Stimulated activated naive CD8-positive, alpha-beta T cell treated with anti-CD3 and anti-CD28 coated beads, Interleukin-15, amount 100 ng/mL, for 72 hours (primary cell): Measurements from ENCODE around the gene AJM1.
"Not testable (repeated sequence)": the region's sequence is repeated elsewhere in the genome, so short reads cannot be mapped to it uniquely, and the experiment has no call there.

Experiments used
- ATAC-seq: fragments of 150-1000 bp; cut with Tn5 transposase; 2 replicates; pipeline ENCODE4 v1.10.0; 2021; ENCODE audit warnings: mild to moderate bottlenecking, moderate library complexity
- DNase-seq, 2 donors: peaks; one replicate each; pipeline ENCODE4 v3.0.0; 2021 to 2022
- H3K27ac Mint-ChIP-seq, 2 donors: one replicate each; pipeline ENCODE4 v1.8.0; 2022; ENCODE audit warnings: mild to moderate bottlenecking in 2 of 2, mixed read lengths in 2 of 2, moderate library complexity in 2 of 2
- H3K27me3 Mint-ChIP-seq: one replicate; pipeline ENCODE4 v1.8.0; 2022; ENCODE audit warnings: mixed read lengths
- H3K4me1 Mint-ChIP-seq: one replicate; pipeline ENCODE4 v1.8.0; 2022; ENCODE audit warnings: mild to moderate bottlenecking, mixed read lengths
- H3K4me3 Mint-ChIP-seq, 2 donors: one replicate each; pipeline ENCODE4 v1.8.0; 2022; ENCODE audit warnings: mild to moderate bottlenecking in 2 of 2, mixed read lengths in 2 of 2, moderate library complexity in 1 of 2
- H3K9me3 Mint-ChIP-seq, 2 donors: one replicate each; pipeline ENCODE4 v1.8.0; 2022; ENCODE audit warnings: mixed read lengths in 2 of 2

The AJM1 gene

DNA sequence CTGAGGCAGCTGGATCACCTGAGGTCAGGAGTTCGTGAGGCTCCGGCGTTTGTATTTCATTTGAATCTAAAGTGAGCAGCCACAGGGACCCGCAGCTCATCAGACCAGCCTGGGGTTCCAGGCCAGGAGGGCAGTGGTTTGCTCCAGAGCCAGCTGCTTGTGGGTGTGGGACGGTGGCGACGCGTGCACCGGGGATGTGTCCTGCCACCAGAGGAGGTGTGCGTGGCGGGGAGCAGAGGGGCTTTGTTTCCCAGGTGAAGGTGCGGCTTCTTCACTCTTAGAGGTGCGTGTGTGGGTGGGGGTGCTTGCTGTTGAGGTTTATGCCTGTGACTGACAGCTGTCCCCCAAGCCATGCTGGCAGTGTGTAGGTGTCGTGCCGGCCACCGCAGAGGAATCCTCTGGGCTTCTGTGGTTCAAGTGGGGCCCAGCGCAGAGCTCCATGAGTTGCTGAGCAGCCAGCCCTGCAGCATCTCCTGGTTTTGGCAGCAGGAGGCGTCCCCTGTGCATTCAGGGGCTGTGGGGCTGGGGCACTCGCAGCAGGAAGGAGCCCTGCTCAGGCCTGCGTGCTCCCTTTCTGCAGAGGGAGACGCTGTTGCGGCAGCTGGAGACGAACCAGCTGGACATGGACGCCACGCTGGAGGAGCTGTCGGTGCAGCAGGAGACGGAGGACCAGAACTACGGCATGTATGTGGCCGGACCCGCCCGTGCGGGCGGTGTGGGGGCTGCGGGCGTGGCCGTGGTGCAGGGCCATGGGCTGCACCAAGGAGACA lies 6.9 kb upstream of the AJM1 start:
- H3K4me3 Mint-ChIP-seq: no peak overlapping the region
- no peaks in the 10 kb centered on the region for H3K9me3 Mint-ChIP-seq
- ATAC-seq (no peak), DNase-seq (no peak)
- no peaks in the 10 kb centered on the region for H3K4me1 Mint-ChIP-seq
- no peaks in the 10 kb centered on the region for H3K27me3 Mint-ChIP-seq
- peak overlapping the region in 1 of 2 donors; percentile 48 for H3K27ac Mint-ChIP-seq

- H3K4me3 Mint-ChIP-seq: no peak overlapping the region
- H3K27ac Mint-ChIP-seq: peak overlapping the region in 1 of 2 donors; percentile 67
- peaks cover 7% of the 10 kb centered on the region for H3K4me1 Mint-ChIP-seq
- no peaks in the 10 kb centered on the region for H3K9me3 Mint-ChIP-seq
- DNase-seq: no peak
- no peak for ATAC-seq
- no peaks in the 10 kb centered on the region for H3K27me3 Mint-ChIP-seq
Observed at GRCh38 chr9:136835932-136836904, 6.1 kb upstream of the AJM1 start.

DNA sequence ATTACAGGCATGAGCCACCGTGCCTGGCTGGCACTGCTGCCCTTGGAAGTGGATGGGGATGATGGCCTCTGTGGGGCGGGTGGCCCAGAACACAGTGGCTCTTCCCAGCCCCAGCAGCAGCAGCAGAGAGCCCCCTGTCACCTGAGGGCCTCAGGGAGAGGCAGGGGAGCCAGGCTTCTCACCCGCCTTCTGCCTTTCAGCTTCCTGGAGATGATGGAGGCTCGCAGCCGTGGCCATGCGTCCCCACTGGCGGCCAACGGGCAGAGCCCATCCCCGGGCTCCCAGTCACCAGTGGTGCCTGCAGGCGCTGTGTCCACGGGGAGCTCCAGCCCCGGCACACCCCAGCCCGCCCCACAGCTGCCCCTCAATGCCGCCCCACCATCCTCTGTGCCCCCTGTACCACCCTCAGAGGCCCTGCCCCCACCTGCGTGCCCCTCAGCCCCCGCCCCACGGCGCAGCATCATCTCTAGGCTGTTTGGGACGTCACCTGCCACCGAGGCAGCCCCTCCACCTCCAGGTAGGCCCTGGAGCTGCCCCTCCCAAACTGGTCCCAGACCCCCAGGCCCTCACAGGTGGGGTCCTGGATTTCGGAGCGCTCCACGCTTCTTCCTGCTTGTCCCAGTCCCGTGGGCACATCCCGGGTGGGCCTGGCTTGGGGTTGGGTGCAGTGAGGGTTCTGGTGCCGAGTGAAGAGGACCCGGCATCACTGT lies 5.0 kb upstream of the AJM1 start:
- H3K4me3 Mint-ChIP-seq: no peak overlapping the region
- no peak overlapping the region for H3K27ac Mint-ChIP-seq
- H3K9me3 Mint-ChIP-seq: no peaks in the 10 kb centered on the region
- H3K4me1 Mint-ChIP-seq: peaks cover 18% of the 10 kb centered on the region
- no peaks in the 10 kb centered on the region for H3K27me3 Mint-ChIP-seq
- DNase-seq (no peak), ATAC-seq (no peak)

DNA sequence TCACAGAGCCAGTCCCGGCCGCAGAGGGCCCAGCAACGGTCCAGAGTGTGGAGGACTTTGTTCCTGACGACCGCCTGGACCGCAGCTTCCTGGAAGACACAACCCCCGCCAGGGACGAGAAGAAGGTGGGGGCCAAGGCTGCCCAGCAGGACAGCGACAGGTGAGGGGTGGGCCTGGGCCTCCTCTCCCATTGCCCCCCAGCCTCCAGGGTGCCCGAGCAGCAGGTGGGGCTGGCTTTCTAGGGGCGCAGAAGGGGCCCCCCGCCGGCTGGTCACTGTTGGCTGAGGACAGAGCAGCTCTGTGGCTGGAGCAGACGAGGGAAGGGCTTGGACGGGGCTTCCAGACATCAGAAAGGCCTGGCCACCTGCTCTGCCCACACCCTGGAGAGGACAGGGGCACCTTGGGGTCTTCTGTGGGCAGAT lies 4.4 kb upstream of the AJM1 start:
- not testable (repeated sequence) for H3K27me3 Mint-ChIP-seq, H3K9me3 Mint-ChIP-seq, DNase-seq, ATAC-seq, H3K4me3 Mint-ChIP-seq
- Mint-ChIP-seq H3K4me1 (peaks cover 21% of the 10 kb centered on the region), H3K27ac (peak overlapping the region in 1 of 2 donors; percentile 42)

DNA sequence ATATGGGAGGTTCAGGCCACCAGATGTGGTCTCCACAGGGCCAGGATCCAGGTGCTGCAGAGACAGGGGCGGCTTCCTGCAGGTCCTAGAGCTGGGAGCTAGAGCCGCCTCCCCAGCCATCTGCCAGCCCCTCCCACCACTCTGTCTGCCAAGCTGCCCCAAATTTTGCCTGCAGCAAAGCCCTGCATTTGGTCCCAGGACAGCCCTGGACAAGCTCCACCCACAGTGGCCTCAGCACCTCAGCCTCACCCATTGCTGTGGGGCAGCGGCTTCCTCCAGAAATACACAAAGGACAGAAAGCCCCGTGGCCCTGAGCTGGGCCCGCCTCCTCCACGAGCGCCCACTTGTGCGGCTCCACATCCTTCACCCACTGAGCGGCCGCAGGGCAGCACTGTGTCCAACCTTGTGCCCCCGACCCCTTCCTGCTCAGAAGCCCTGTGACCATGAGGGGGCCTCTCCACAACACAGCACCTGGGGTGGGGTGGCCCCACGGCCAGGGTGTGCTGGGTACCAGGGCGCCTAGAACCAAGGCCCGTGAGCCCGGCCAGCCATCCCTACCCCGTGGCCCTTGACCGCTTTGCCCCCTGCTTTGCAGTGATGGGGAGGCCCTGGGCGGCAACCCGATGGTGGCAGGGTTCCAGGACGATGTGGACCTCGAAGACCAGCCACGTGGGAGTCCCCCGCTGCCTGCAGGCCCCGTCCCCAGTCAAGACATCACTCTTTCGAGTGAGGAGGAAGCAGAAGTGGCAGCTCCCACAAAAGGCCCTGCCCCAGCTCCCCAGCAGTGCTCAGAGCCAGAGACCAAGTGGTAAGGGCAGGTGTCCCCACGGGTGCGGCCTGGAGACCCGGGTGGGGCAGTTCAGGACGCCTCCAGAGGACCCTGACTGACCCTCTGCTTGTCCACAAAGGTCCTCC lies 3.7 kb upstream of the AJM1 start:
- Mint-ChIP-seq H3K9me3 (no peaks in the 10 kb centered on the region), H3K27me3 (peaks cover 3% of the 10 kb centered on the region), H3K27ac (peak overlapping the region in 1 of 2 donors; percentile 63), H3K4me1 (peaks cover 26% of the 10 kb centered on the region), H3K4me3 (no peak overlapping the region)
- DNase-seq: no peak
- no peak for ATAC-seq

DNA sequence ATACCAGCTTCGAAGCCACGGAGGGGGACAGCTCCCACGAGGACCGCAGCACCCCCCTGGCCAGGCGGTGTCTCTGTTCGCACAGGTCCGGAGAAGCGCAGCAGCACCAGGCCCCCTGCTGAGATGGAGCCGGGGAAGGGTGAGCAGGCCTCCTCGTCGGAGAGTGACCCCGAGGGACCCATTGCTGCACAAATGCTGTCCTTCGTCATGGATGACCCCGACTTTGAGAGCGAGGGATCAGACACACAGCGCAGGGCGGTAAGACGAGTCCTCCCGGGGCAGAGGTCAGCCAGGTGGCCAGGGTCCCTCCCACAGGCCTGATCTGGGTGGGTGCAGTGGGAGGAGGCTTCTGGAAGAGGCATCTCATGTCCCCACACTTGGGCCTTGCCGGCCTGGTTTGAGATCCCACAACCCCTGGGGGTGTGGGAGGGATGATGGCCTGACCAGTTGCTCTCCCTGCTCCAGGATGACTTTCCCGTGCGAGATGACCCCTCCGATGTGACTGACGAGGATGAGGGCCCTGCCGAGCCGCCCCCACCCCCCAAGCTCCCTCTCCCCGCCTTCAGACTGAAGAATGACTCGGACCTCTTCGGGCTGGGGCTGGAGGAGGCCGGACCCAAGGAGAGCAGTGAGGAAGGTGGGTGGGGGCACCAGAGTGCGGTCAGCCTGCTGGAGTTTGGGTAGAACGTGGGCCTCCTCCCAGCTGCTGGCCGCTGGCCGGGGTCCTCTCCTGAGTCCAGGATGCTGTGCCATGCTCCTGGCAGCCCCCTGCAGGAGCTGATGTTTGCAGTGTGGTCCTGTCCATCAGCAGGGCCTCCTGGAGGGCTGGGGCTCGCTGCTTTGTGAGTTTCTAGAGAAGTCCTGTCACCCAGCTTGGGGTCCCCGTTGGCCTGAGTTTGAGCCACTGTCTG lies 2.8 kb upstream of the AJM1 start:
- Mint-ChIP-seq H3K27ac (peak overlapping the region in 1 of 2 donors; percentile 34), H3K4me3 (no peak overlapping the region), H3K27me3 (peaks cover 9% of the 10 kb centered on the region), H3K9me3 (no peaks in the 10 kb centered on the region), H3K4me1 (peaks cover 32% of the 10 kb centered on the region)
- no peak for DNase-seq
- ATAC-seq: no peak

- no peak overlapping the region for H3K4me3 Mint-ChIP-seq
- H3K27me3 Mint-ChIP-seq: peaks cover 14% of the 10 kb centered on the region
- no peak for ATAC-seq
- H3K9me3 Mint-ChIP-seq: no peaks in the 10 kb centered on the region
- H3K27ac Mint-ChIP-seq: no peak overlapping the region
- H3K4me1 Mint-ChIP-seq: peaks cover 32% of the 10 kb centered on the region
- no peak for DNase-seq
Observed at GRCh38 chr9:136840140-136840876, 2.0 kb upstream of the AJM1 start.

GRCh38 chr9:136840877-136841645 lies 1.2 kb upstream of the AJM1 start:
- ATAC-seq (no peak), DNase-seq (no peak)
- H3K4me3 Mint-ChIP-seq: no peak overlapping the region
- no peaks in the 10 kb centered on the region for H3K9me3 Mint-ChIP-seq
- peak overlapping the region in 1 of 2 donors; percentile 87 for H3K27ac Mint-ChIP-seq
- H3K27me3 Mint-ChIP-seq: peaks cover 21% of the 10 kb centered on the region
- peaks cover 33% of the 10 kb centered on the region for H3K4me1 Mint-ChIP-seq

- peak overlapping the region in 1 of 2 donors; percentile 87 for H3K27ac Mint-ChIP-seq
Observed at GRCh38 chr9:136841646-136842379, 465 bp upstream of the AJM1 start.

DNA sequence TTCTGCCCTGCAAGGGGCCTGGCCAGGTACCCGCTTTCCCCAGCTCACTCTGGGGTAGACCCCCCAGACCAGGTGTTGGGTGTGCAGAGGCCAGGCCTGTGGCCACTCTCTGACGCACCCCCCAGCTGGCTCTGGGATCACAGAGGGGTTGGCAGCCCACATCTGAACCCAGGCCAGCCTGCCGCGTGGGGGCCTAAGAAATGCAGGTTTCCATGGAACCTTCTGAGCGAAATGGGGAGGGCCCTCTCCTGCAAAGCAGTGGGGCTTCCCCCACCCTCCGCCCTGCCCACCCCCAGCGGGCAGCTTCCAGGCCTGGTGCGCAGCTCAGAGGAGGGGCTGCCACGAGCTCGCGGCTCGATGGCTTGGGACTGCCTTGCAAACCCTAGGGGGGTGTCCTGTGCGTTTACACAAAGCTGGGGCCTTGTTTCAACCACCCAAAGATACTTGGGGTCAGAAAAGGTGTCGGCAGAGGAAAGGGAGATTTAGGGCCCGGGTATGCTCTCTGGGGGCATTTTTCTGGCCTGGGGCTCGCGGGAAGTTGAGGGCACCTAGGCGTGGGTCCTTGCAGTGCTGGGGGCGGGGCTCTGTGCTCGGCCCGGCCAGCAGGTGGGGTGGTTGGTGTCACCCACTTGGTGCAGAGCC lies 1.0 kb downstream of the AJM1 start:
- H3K27ac Mint-ChIP-seq, DNase-seq, ATAC-seq, H3K9me3 Mint-ChIP-seq: not testable (repeated sequence)
- peaks cover 50% of the 10 kb centered on the region for H3K4me1 Mint-ChIP-seq
- H3K27me3 Mint-ChIP-seq: peaks cover 43% of the 10 kb centered on the region
- peak overlapping the region; percentile 64 to 68 for H3K4me3 Mint-ChIP-seq

More at GRCh38 chr9:136841646-136842379, 465 bp upstream of the AJM1 start:
- ATAC-seq, H3K9me3 Mint-ChIP-seq, DNase-seq: not testable (repeated sequence)
- H3K4me1 Mint-ChIP-seq: peaks cover 38% of the 10 kb centered on the region
- peak overlapping the region; percentile 85 to 92 for H3K4me3 Mint-ChIP-seq
- H3K27me3 Mint-ChIP-seq: peaks cover 29% of the 10 kb centered on the region

DNA sequence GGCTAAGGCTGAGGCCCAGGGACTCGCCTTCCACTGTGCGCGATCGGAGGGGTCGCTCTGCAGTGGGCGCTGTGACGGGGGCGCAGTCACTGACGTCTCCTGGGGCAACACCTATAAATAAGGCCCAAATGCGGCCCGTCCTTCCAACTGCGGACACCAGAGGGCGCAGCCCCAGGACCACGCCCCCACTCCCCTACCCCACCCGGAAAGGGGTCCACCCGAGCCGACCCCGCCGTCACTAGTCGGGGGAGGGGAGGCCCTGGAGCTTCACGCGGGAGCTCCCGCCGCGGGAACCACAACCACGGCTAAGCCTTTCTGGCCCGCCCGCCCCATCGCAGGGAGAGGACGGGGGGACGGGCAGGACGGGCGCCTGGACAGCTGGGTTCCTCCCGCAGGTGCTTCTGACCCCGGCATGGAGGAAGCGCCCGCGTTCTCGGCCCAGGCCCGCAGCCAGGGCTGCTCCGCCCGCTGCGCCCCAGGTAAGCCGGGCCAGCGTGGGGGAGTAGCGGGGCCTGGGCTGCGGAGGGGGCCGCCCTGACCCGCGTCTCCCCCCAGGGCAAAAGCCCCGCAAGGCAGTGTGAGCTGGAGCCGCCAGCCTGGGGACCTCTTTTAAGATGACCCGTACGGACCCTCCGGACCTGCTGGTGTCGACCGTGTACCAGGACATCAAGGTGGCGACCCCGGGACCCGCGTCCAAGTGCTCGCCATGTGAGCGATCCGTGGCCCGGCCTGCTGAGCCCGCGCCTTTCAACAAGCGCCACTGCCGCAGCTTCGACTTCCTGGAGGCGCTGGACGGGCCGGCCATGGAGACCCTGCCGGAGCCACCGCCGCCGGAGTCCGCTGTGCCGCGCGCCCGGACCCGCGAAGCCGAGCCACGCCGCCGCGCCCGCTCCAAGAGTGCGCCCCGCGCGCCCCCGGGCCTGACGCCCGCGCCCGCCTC lies 1.8 kb downstream of the AJM1 start:
- Mint-ChIP-seq H3K4me3 (peak overlapping the region; percentile 64 to 68), H3K27me3 (peaks cover 43% of the 10 kb centered on the region), H3K4me1 (peaks cover 50% of the 10 kb centered on the region), H3K27ac (peak overlapping the region in 1 of 2 donors; percentile 88)
- not testable (repeated sequence) for H3K9me3 Mint-ChIP-seq
- ATAC-seq (peak; percentile 2), DNase-seq (peak; percentile 70 to 75)
